Lower leg skin (tissue), 4 donors: ENCODE data around the gene GALNT18. TPM values are rescaled to one million over a fixed set of nuclear protein-coding genes. Genes with fewer than 3 reads are reported as not detected.
A peak's percentile ranks its signal among the peaks of the same experiment; 100 is the strongest.

Source experiments
- DNase-seq, 2 donors: peaks; one replicate each; pipeline ENCODE4 v3.0.0-alpha.2; 2019; ENCODE audit warnings: low spot score in 2 of 2
- H3K4me3 ChIP-seq: fragments of 200-600 bp; sonication (generic); 2 replicates; pipeline ENCODE4 v1.5.1; 2017; ENCODE audit warnings: mild to moderate bottlenecking, low read depth; ENCODE audit not compliant: poor library complexity, severe bottlenecking
- CTCF ChIP-seq, 3 donors: fragments of 450-650 bp; IDR thresholded peaks; one replicate each; pipeline ENCODE4 v1.5.1; 2016; ENCODE audit warnings: antibody characterized with exemption in 3 of 3, mild to moderate bottlenecking in 3 of 3, moderate library complexity in 2 of 3
- POLR2A ChIP-seq, 2 donors: fragments of 450-650 bp; IDR thresholded peaks; one replicate each; pipeline ENCODE4 v1.6.1; 2016 to 2017; ENCODE audit warnings: antibody characterized with exemption in 2 of 2, mild to moderate bottlenecking in 1 of 2, moderate library complexity in 1 of 2
- WGBS, 2 donors: methylation state at CpG; one replicate each; pipeline ENCODE4 v1.1.5; 2018; 5-methylcytosine and 5-hydroxymethylcytosine counted together
- intact Hi-C: fragments of 100-400 bp; cut with DNase I; formaldehyde crosslinking; loops from one replicate; pipeline ENCODE4 v1.15.0; 2023; ENCODE audit warnings: low total_unique reads
- total RNA-seq, 4 donors: library from RNA; depleted of rRNA; stranded (reverse); fragments of >200 nt; gene quantifications; one replicate each; pipeline ENCODE4 v1.1.0, GENCODE V29; 2016

The GALNT18 gene
- total RNA-seq, 4 donors from 2014 or later, result 11.5 to 33.0 (median 17.7) TPM

GRCh38 chr11:11288972-11289616, 332.7 kb downstream of the GALNT18 start:
- no peak overlapping the region for H3K4me3 ChIP-seq
- 92 to 94% methylated on average over 7 of the region's 7 CpGs for WGBS, 2 donors
- no peak for DNase-seq
- intact Hi-C loops, result no loop called here
- TF ChIP-seq POLR2A (IDR thresholded peaks at IDR 0.05), result no peak
- TF ChIP-seq CTCF (IDR thresholded peaks at IDR 0.05), result no peak

- no peak for TF ChIP-seq CTCF (IDR thresholded peaks at IDR 0.05)
- TF ChIP-seq POLR2A (IDR thresholded peaks at IDR 0.05), result no peak
- peak in 1 of 2 donors; percentile 29 for DNase-seq
- intact Hi-C loops, result no loop called here
- H3K4me3 ChIP-seq, result no peak overlapping the region
- WGBS, 2 donors, result 66 to 70% methylated on average over 4 of the region's 4 CpGs
These were observed 337.3 kb downstream of the GALNT18 start for GRCh38 chr11:11284481-11284880.

- 67 to 75% methylated on average over 5 of the region's 5 CpGs for WGBS, 2 donors
- intact Hi-C loops, result no loop called here
- peak in 1 of 2 donors; percentile 81 for DNase-seq
- no peak for TF ChIP-seq POLR2A (IDR thresholded peaks at IDR 0.05)
- TF ChIP-seq CTCF (IDR thresholded peaks at IDR 0.05), result no peak
- H3K4me3 ChIP-seq, result no peak overlapping the region
These were observed 340.2 kb downstream of the GALNT18 start for GRCh38 chr11:11281626-11282025.

GRCh38 chr11:11280826-11281225, 341.0 kb downstream of the GALNT18 start:
- WGBS, 2 donors, result 97 to 100% methylated on average over 4 to 5 of the region's 5 CpGs
- no peak overlapping the region for H3K4me3 ChIP-seq
- DNase-seq, result peak in 1 of 2 donors; percentile 70
- TF ChIP-seq POLR2A (IDR thresholded peaks at IDR 0.05) (no peak), CTCF (IDR thresholded peaks at IDR 0.05) (no peak)
- intact Hi-C loops, result no loop called here

GRCh38 chr11:11279956-11280689, 341.7 kb downstream of the GALNT18 start:
- TF ChIP-seq CTCF (IDR thresholded peaks at IDR 0.05) (no peak), POLR2A (IDR thresholded peaks at IDR 0.05) (no peak)
- peak in 1 of 2 donors; percentile 82 for DNase-seq
- no peak overlapping the region for H3K4me3 ChIP-seq
- intact Hi-C loops, result no loop called here
- 81 to 89% methylated on average over 9 to 11 of the region's 11 CpGs for WGBS, 2 donors
